ENCODE measurements around the gene PCDHB10.
"Not testable (repeated sequence)": the region's sequence is repeated elsewhere in the genome, so short reads cannot be mapped to it uniquely, and the experiment has no call there.

DNA sequence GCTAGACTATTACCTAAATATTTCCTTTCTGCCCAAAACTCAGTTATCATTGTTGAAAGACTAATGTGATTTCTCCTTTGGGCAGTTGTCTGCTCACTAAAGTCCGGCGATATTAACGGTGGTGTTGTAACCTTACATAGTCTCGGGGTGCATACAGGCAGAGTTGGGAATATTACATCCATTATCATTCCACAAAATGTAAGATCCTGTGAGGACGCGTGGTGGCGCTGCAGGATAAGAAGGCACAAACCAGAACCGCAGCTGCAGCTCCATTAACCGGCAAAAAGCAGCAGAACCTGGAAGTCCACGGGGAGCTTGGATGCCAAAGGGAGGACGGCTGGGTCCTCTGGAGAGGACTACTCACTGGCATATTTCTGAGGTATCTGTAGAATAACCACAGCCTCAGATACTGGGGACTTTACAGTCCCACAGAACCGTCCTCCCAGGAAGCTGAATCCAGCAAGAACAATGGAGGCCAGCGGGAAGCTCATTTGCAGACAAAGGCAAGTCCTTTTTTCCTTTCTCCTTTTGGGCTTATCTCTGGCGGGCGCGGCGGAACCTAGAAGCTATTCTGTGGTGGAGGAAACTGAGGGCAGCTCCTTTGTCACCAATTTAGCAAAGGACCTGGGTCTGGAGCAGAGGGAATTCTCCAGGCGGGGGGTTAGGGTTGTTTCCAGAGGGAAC is 21.6 kb downstream of the PCDHB10 start, which contains the start of gene PCDHB13:
- TF ChIP-seq RARB (CRISPR knock-in tag; IDR thresholded peaks at IDR 0.05); ZFP30 (CRISPR knock-in tag; IDR thresholded peaks at IDR 0.05); ZC3H10 (CRISPR knock-in tag; IDR thresholded peaks at IDR 0.05); OSR1 (CRISPR knock-in tag; IDR thresholded peaks at IDR 0.05); CREB5 (CRISPR knock-in tag; IDR thresholded peaks at IDR 0.05; ENCODE audit: low read depth); ZFP3 (CRISPR knock-in tag; IDR thresholded peaks at IDR 0.05); TOX (CRISPR knock-in tag; IDR thresholded peaks at IDR 0.05; ENCODE audit: borderline replicate concordance); CSDC2 (CRISPR knock-in tag; IDR thresholded peaks at IDR 0.05): not testable (repeated sequence)
- TF ChIP-seq, protein P1, sequence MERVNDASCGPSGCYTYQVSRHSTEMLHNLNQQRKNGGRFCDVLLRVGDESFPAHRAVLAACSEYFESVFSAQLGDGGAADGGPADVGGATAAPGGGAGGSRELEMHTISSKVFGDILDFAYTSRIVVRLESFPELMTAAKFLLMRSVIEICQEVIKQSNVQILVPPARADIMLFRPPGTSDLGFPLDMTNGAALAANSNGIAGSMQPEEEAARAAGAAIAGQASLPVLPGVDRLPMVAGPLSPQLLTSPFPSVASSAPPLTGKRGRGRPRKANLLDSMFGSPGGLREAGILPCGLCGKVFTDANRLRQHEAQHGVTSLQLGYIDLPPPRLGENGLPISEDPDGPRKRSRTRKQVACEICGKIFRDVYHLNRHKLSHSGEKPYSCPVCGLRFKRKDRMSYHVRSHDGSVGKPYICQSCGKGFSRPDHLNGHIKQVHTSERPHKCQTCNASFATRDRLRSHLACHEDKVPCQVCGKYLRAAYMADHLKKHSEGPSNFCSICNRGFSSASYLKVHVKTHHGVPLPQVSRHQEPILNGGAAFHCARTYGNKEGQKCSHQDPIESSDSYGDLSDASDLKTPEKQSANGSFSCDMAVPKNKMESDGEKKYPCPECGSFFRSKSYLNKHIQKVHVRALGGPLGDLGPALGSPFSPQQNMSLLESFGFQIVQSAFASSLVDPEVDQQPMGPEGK (CRISPR knock-in tag; IDR thresholded peaks at IDR 0.05; ENCODE audit: borderline replicate concordance) = not testable (repeated sequence)
- TF ChIP-seq, protein P2, sequence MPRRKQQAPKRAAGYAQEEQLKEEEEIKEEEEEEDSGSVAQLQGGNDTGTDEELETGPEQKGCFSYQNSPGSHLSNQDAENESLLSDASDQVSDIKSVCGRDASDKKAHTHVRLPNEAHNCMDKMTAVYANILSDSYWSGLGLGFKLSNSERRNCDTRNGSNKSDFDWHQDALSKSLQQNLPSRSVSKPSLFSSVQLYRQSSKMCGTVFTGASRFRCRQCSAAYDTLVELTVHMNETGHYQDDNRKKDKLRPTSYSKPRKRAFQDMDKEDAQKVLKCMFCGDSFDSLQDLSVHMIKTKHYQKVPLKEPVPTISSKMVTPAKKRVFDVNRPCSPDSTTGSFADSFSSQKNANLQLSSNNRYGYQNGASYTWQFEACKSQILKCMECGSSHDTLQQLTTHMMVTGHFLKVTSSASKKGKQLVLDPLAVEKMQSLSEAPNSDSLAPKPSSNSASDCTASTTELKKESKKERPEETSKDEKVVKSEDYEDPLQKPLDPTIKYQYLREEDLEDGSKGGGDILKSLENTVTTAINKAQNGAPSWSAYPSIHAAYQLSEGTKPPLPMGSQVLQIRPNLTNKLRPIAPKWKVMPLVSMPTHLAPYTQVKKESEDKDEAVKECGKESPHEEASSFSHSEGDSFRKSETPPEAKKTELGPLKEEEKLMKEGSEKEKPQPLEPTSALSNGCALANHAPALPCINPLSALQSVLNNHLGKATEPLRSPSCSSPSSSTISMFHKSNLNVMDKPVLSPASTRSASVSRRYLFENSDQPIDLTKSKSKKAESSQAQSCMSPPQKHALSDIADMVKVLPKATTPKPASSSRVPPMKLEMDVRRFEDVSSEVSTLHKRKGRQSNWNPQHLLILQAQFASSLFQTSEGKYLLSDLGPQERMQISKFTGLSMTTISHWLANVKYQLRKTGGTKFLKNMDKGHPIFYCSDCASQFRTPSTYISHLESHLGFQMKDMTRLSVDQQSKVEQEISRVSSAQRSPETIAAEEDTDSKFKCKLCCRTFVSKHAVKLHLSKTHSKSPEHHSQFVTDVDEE (CRISPR knock-in tag; IDR thresholded peaks at IDR 0.05) = not testable (repeated sequence)
